Measurements from ENCODE around the gene EGFL7.
A peak's percentile ranks its signal among the peaks of the same experiment; 100 is the strongest.
"Not testable (repeated sequence)": the region's sequence is repeated elsewhere in the genome, so short reads cannot be mapped to it uniquely, and the experiment has no call there.

Gene EGFL7

DNA sequence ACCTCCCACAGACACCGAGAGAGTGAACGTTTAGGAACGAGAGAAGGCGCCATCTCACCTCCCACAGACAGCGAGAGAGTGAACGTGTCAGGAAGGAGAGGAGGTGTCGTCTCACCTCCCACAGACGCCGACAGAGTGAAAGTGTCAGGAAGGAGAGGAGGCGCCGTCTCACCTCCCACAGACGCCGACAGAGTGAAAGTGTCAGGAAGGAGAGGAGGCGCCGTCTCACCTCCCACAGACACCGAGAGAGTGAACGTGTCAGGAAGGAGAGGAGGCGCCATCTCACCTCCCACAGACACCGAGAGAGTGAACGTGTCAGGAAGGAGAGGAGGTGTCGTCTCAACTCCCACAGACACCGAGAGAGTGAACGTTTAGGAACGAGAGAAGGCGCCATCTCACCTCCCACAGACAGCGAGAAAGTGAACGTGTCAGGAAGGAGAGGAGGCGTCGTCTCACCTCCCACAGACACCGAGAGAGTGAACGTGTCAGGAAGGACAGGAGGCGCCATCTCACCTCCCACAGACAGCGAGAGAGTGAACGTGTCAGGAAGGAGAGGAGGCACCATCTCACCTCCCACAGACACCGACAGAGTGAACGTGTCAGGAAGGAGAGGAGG is 30.1 kb upstream of the EGFL7 start:
- peak; percentile 40; the same call in 1 of the 2 replicates for TF ChIP-seq EGR2 (tag by site-specific recombination; IDR thresholded peaks at IDR 0.05; ENCODE audit: low read depth)
- peak; percentile 78 for TF ChIP-seq ZFHX2 (tag by site-specific recombination; conservative IDR thresholded peaks at IDR 0.05)
- H3K27ac ChIP-seq (ENCODE audit: extremely low read depth, low read depth, low read length); H3K9me3 ChIP-seq (ENCODE audit: control insufficient read depth, insufficient read depth, low read depth, low read length); H3K4me1 ChIP-seq (ENCODE audit: control insufficient read depth, insufficient read depth, low read length); H3K4me3 ChIP-seq (ENCODE audit: low read depth, low read length); POLR2A ChIA-PET; H3K36me3 ChIP-seq (ENCODE audit: control insufficient read depth in 2 of 2, insufficient read depth in 1 of 2, low read length in 2 of 2): not testable (repeated sequence)
- CTCF ChIA-PET, result interaction anchor here (0.6 to 3.0 kb wide), 7 partner anchors 7 to 266 kb away, joined by 3 to 117 read pairs (median 8); no protein-coding TSS in a partner anchor

DNA sequence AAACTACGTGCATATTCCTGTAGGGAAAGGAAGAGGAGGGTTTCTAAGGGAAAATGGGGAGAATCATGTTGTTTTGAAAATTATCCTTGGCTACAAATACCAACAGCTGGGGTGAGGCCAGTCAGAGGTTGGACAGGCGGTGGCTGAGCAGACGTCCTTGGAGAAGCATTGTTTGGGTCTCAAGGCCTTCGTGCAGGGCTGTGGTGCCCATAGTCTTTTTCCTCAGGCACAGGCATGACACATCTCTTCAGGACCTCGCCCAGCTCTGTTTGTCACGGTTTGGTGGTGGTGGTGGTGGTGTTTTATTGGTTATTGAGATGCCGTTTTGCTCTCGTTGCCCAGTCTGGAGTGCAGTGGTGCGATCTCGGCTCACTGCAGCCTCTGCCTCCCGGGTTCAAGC is 27.8 kb upstream of the EGFL7 start:
- no peak for TF ChIP-seq ZNF2 (tag by site-specific recombination; IDR thresholded peaks at IDR 0.05)
- Histone ChIP-seq H3K36me3 (ENCODE audit: control insufficient read depth in 2 of 2, insufficient read depth in 1 of 2, low read length in 2 of 2) (no peaks in the 10 kb centered on the region), H3K27ac (ENCODE audit: extremely low read depth, low read depth, low read length) (no peak overlapping the region), H3K4me3 (ENCODE audit: low read depth, low read length) (no peak overlapping the region), H3K4me1 (ENCODE audit: control insufficient read depth, insufficient read depth, low read length) (no peaks in the 10 kb centered on the region; the same call in 1 of the 2 replicates), H3K9me3 (ENCODE audit: control insufficient read depth, insufficient read depth, low read depth, low read length) (no peaks in the 10 kb centered on the region)
- CTCF ChIA-PET, result interaction anchor here (0.6 to 3.0 kb wide), 10 partner anchors 9 to 668 kb away, joined by 3 to 26 read pairs (median 4); no protein-coding TSS in a partner anchor
- POLR2A ChIA-PET, result interaction anchor here (0.5 to 0.8 kb wide), 2 partner anchors 151 to 447 kb away, joined by 3 to 4 read pairs; no protein-coding TSS in a partner anchor

DNA sequence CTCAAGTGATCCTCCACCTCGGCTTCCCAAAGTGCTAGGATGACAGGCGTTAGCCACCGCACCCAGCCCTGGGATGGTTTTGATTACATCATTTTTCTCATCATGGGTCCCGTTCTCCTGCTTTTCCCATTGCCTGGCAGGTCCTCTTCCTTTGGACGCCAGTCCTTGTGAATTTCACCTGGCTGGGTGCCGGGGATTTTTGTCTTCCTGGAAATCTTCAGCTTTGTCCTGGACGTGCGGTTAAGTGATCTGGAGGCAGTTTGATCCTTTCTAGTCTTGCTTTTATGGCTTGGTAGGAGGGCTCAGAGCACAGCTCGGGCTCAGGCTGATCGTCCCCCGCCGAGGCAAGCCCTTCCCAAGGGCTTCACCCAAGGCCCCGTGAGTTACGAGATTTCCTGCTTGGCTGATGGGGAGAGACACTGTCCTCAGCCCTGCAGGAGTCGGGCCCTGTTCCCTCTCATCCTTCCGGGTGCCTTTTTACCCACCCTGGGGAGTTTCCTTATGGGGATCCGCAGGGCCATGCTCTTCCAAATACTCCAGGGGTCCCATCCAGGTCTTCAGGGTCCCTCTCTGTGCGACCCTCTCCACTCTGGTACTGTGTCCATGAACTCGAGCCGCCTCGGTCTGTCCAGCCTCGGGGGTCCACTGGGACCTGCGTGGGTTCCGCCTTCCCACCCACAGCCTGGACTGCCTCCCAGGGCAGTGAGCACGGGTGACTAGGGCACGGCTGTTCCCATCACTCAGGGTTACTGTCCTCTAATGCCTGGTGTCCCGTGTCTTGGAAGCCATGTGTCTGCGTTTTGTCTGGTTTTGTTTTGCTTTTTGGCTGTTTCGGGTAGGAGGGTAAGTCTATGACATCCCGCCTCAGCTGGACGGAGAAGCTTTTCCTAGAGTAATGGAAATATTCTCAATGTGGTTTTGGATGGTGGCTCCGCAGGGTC is 22.3 kb upstream of the EGFL7 start:
- POLR2A ChIA-PET, result interaction anchor here (0.7 kb wide), 1 partner anchor 154 kb away, joined by 3 read pairs; no protein-coding TSS in a partner anchor
- Histone ChIP-seq H3K27ac (ENCODE audit: extremely low read depth, low read depth, low read length) (no peak overlapping the region), H3K9me3 (ENCODE audit: control insufficient read depth, insufficient read depth, low read depth, low read length) (no peaks in the 10 kb centered on the region), H3K4me3 (ENCODE audit: low read depth, low read length) (no peak overlapping the region), H3K36me3 (ENCODE audit: control insufficient read depth in 2 of 2, insufficient read depth in 1 of 2, low read length in 2 of 2) (no peaks in the 10 kb centered on the region), H3K4me1 (ENCODE audit: control insufficient read depth, insufficient read depth, low read length) (no peaks in the 10 kb centered on the region)
- TF ChIP-seq ZIC2 (tag by site-specific recombination; IDR thresholded peaks at IDR 0.05) (peak; percentile 75; the same call in 1 of the 2 replicates), GLIS1 (tag by site-specific recombination; IDR thresholded peaks at IDR 0.05) (0 out of 2 replicates have a peak, but pooled peaks have one; percentile 20), ZNF121 (tag by site-specific recombination; IDR thresholded peaks at IDR 0.05) (peak; percentile 3; the same call in 1 of the 2 replicates), KLF10 (tag by site-specific recombination; IDR thresholded peaks at IDR 0.05) (no peak), ATF2 (tag by site-specific recombination; IDR thresholded peaks at IDR 0.05; ENCODE audit: low read depth) (peak; percentile 35; the same call in 1 of the 2 replicates)
- TF ChIP-seq, protein P1, sequence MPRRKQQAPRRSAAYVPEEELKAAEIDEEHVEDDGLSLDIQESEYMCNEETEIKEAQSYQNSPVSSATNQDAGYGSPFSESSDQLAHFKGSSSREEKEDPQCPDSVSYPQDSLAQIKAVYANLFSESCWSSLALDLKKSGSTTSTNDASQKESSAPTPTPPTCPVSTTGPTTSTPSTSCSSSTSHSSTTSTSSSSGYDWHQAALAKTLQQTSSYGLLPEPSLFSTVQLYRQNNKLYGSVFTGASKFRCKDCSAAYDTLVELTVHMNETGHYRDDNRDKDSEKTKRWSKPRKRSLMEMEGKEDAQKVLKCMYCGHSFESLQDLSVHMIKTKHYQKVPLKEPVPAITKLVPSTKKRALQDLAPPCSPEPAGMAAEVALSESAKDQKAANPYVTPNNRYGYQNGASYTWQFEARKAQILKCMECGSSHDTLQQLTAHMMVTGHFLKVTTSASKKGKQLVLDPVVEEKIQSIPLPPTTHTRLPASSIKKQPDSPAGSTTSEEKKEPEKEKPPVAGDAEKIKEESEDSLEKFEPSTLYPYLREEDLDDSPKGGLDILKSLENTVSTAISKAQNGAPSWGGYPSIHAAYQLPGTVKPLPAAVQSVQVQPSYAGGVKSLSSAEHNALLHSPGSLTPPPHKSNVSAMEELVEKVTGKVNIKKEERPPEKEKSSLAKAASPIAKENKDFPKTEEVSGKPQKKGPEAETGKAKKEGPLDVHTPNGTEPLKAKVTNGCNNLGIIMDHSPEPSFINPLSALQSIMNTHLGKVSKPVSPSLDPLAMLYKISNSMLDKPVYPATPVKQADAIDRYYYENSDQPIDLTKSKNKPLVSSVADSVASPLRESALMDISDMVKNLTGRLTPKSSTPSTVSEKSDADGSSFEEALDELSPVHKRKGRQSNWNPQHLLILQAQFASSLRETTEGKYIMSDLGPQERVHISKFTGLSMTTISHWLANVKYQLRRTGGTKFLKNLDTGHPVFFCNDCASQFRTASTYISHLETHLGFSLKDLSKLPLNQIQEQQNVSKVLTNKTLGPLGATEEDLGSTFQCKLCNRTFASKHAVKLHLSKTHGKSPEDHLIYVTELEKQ (tag by site-specific recombination; IDR thresholded peaks at IDR 0.05; ENCODE audit: borderline replicate concordance), result no peak
- CTCF ChIA-PET, result interaction anchor here (0.7 to 1.8 kb wide), 4 partner anchors 9 to 155 kb away, joined by 3 to 9 read pairs (median 4); partner anchors contain the start of gene LCN15

Measured in HEK293 (cell line).